ENCODE results near the gene TMEM134.

The TMEM134 gene

GRCh38 chr11:67456068-67456705 lies 12.9 kb downstream of the TMEM134 start:
- DNase-seq: no peak

DNA sequence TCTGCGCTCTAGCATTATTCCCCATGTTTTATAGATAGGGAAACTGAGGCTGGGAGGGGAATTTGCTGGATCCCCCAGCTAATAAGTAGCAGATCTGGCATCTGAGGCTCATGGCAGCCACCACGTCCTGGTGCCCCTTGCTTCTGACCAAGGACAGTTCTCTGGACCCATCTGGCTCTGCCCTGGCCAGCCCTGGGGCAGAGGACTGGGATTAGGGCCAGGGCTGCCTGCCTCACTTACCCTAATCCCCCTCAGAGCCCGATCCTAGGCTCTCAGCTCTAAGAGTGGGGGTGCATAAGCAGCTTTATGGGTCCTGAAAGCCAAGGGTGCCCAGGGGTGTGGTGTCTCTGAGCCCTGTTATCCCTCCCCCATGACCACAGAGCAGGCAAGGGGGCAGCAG lies 14.0 kb downstream of the TMEM134 start, which contains the start of gene CABP4:
Gene CABP4, plus strand, starts transcription at position 301 of the 400 bp plus-strand sequence. Its CDS starts 70 bp downstream, at position 371.
- DNase-seq: no peak

- DNase-seq: no peak
Measured at GRCh38 chr11:67453816-67454732, 15.0 kb downstream of the TMEM134 start.

DNA sequence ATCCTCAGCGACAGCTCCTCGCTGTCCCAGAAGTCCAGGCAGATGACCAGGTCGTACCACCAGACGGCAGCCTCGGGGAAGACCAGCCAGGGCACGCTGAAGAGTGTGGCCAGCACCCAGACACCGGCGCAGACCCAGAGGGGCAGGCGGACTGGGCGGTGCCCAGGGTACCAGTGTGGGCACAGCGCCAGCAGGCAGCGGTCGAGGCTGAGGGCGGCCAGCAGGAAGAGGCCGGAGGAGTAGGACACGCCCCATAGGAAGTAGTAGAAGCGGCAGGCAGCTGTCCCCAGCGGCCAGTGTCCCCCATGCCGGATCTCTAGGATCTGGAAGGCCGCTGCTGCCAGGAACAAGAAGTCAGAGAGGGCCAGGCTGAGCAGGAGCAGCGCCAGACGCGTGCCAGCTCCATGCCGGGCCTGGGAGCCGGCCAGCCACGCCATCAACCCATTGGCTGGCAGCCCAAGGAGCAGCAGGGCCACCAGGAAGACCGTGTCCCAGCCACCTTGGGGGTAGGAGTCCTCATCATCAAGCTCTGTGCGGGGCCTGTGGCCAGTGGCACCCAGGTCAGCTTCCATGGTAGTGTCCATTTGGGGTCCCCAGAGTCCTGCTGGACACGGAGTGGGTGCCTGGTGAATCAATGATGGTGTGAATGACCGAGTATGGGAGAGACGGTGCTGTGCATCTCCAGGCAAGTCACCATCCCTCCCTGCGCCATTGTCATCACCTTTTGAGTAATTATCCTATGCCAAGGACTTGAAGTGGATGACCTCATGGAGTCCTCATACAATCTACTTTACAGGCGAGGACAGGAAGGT lies 16.7 kb downstream of the TMEM134 start, which contains the start of gene GPR152:
Gene GPR152, minus strand, starts transcription at position 589 of the 812 bp plus-strand sequence. Its CDS starts 5 bp downstream, at position 584.
- no peak for DNase-seq

- DNase-seq: no peak
Measured at GRCh38 chr11:67451658-67451976, 17.4 kb downstream of the TMEM134 start.

DNA sequence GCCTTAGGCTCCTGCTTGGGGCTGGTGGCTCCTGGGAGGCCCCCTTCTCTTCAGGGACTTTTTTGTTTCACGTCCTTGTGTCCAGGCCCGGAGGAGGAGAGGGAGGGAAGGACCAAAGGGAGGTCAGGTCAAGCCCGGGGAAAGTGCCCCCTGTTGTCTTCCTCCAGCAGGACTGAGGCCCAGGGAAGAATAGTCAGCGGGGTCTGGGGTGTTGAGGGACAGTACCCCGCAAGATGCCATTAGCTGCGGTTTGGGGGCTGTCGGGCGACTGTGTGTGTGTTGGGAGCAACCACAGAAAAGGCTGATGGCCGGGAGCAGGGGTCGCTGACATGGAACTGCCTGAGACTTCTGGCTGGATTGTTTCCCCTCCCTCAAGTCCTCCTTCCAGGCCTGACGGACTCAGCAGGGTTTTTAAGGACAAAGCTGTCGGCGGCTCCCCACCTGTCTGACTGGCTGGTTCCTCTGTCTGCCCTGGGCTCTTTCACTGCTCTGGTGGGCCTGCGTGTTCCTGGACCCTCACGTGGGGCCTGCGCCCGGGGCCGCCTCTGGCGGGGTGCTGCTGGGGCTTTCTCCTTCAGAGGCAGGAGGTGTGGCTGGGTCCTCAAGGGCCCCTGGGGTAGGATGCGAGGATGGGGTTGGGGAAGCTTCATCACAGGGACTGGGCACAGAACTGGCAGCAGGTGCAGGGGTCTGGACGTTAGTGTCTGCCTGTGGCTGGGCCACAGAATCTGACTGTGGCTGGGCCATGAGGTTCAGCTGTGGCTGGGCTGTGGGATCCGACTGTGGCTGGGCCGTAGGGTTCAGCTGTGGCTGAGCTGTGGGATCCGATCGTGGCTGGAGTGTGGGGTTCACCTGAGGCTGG lies 18.0 kb downstream of the TMEM134 start:
- no peak for DNase-seq

DNA sequence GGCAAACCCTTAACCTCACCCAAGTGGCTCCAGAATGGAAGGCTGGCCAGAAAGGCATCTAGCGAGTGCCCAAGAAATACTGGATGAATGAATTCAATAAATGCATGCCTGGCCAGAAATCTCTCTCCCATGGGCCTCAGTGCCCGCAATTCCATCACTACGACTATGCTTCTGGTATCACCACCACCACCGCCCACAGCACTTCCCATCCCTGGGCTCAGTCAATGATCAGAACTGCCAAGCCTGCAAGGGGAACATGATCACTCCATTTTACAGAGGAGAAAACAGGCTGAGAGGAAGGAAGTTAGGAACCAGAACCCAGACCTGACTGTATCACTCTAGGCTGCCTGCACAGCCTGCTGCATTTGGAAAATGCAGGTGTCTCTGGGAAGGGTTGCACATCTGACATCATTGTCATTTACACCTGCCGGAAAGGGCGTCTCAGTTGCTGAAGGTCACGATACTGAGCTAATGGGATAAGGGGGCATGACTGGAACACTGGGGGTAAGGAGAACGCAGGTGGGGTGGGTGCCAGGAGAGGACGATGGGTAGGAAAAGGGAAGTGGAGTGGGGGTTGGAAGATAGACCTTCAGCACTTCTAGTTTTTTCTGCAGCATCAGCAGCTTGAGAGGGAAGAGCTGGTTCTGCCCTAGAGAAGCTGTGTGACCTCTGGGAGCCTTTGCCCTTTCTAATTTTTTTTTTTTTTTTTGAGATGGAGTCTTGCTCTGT lies 19.8 kb downstream of the TMEM134 start:
- DNase-seq: no peak

DNA sequence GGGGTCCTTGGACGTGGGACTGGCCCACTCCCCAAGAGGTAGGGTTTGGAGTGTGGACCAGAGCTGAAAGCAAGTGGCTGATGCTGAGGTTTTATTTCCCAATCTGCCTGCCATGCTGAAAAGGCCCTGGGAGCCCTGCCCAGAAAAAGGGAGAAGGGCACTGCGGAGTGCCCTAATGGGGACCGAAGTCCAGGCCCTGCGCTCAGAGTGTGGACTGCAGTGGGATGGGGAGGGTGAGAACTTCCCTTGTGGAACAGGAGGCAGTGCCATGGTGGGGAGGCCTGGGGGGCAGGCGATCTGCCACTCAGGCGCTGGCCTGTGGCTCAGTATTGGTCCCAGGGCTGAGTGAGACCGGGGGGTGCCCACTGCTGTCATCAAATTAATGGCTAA lies 20.8 kb downstream of the TMEM134 start:
- no peak for DNase-seq

DNA sequence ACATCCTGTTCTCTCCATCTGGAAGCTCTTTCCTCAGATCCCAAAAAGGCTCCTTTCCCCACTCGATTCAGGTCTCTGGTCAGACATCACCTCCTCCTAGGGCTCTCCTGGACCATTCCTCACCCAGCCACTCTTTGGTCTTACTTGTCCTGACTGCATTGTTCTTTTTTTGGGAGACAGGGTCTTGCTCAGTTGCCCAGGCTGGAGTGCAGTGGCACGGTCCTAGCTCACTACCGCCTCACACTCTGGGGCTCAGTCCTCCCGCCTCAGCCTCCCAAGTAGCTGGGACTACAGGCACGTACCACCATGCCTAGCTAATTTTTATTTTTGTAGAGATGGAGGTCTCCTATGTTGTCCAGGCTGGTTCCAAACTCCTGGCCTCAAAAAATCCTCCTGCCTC lies 23.5 kb downstream of the TMEM134 start:
- no peak for DNase-seq

DNA sequence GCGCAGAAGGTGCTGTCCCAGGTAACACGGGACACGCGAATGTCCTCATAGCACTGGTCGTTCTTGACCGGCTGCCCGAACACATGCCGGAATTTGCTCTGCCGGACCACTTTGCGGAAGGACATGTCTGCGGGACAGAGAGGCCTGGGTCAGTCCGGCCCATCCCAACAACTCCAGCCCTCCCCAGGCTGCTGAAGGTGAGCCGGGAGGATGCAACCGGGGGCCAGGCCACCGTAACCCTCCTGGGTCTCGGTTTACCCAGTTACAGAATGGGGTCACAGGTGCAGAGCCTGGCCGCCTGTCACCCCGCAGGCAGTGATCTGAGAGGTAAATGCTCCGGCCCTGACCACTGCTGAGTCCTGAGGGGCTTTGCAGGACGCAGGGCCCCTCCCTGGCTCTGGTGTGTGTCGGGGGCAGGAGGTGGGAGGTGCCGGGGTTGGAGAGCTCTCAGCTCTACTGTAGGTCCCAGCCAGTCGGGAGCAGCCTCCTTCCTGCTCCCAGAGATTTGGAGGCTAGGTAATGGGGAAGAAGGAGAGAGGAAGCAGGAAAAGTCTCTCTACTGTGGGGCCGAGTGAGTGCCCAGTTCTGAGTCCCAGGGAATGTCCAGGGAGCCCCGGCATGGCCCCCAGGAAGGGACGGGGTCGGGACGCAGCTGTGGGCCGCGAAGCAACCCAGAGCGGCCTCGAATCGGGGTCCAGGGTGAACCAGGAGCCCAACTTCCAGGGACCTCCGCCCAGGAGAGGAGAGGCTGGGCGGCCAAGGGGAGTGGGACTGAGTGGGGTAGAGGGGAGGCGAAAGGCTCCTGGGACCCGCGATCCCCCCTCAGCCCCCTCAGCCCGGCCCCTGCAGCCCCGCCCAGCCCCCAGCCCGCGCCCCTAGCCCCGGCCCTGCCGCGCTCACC lies 26.3 kb downstream of the TMEM134 start:
- DNase-seq: no peak

- DNase-seq: no peak
Measured at GRCh38 chr11:67441731-67442351, 27.2 kb downstream of the TMEM134 start.

DNA sequence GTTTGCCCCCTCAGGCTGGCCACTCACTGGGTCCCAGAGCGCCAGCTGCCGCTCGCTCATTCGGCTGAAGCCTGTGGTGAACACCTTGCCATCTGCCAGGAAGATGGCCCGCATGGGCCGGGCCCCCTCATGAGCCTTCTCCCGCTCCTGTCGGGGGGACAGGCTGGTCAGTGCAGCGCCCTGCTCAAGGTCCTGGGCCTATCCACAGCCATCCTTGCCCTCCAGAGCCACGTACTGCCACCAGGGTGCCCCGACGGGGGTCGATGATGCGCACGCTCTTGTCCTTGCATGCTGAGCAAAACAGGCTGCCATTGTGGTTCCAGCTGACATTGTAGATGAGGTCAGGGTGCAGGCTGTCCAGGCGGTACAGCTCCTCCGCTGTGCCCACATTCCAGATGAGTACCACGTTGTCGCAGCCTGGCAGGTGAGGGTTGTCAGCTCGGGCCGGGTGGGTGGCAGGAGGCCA lies 27.9 kb downstream of the TMEM134 start:
- no peak for DNase-seq

- no peak for DNase-seq
Measured at GRCh38 chr11:67440229-67441097, 28.6 kb downstream of the TMEM134 start.

- DNase-seq: peak; percentile 29
Measured at GRCh38 chr11:67439321-67440228, 29.5 kb downstream of the TMEM134 start.

DNA sequence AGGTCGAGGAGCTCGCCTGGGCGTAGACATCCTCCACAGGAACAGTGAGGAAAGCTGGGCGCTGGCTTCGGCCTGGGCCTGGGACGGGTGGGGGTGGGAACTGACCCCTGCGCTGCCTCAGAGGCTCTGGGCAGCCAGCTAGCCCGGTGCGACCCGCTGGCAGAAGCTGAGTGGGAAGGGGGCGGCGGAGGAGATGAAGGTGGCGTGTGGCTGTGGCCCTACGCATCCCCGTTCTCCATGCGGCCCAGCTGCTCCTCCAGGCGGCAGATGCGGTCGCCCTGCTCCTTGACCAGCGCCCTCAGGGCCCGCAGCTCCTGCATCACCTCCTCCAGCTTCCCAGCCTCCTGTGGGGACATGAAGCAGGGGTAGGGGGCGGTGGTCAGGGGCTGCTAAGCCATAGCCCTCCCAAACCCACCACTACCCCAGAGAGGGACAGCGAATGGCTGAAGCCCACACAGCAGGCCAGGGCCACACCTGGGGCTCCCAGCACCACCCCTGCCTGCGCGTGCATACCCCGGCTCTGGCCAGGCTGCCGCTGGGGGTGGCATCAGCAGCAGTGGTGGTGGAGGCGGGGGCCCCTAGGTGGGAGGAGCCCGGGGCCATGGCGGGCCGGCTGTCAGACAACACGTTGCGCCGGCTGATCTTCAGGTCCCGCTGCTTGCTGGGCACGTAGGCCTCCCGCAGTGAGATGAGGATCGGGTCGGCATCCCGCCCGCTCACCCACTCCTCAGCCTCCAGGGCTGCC lies 30.7 kb downstream of the TMEM134 start:
- DNase-seq: no peak

DNA sequence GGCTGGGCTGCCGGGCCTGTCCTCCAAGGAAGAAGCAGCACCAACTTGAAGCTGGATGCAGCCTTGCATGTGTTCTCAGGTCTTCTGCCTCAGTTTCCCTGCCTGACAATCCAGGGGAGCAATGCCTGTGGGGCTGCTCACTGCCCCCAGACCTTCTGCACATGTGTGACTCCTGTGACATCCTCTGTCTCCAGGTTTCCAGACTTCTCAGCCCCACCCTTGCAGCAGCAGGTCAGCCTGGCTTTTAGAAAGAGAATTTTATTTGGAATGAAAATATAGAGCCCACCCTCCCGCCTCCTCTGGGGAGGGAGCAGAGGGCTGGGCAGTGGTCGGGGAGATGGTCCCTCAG lies 31.3 kb downstream of the TMEM134 start:
- no peak for DNase-seq

All from fibroblast of skin of scalp (primary cell).